ENCODE measurements around the gene LMNTD1.
"Not testable (repeated sequence)": the region's sequence is repeated elsewhere in the genome, so short reads cannot be mapped to it uniquely, and the experiment has no call there.

Gene LMNTD1

DNA sequence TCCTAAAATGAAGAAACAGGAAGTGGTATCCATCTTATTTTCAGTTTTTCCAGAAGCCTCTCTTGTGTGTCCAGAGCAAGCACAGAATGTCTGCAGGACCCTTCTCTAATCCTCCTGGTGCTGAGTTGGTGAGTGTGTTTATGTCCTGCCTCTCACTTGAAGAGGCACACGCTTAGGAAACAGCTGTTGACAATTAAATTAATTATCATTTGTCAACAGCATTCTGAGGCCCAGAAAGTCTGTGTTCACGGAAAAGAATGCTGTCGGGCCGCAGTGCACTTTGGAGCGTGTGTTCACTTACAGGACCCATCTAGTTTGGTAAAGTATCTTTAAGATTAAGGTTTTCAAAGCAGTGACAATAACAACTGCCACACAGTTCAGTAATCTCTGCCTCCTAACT lies 70.5 kb downstream of the LMNTD1 start:
- no peak for DNase-seq

GRCh38 chr12:25480145-25480544 lies 72.9 kb downstream of the LMNTD1 start:
- DNase-seq: no peak

DNA sequence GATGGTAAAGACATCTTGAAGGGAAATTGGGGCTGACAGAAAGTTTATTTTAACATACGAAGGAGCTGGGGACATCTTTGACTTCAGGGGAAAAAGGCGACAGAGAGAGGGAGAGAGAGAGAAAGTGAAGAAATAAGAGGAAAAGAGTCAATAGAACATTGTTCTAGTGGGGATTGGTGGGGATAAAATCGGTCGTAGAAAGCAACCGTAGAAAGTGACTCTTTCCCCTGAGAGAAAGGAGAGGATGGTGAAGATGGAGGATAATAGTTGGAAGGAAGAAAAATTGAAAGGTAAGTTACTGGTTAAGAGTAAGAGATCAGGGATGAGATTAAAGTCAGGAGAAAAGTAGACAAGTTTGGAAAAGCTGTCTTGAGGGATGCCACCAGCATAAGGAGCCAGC lies 75.9 kb downstream of the LMNTD1 start:
- no peak for DNase-seq

GRCh38 chr12:25472453-25472852 lies 80.6 kb downstream of the LMNTD1 start:
- DNase-seq: no peak

GRCh38 chr12:25469861-25470260 lies 83.2 kb downstream of the LMNTD1 start:
- DNase-seq: no peak

GRCh38 chr12:25469368-25469767 lies 83.7 kb downstream of the LMNTD1 start:
- DNase-seq: no peak

- no peak for DNase-seq
These were observed 89.6 kb downstream of the LMNTD1 start for GRCh38 chr12:25463521-25463920.

- DNase-seq: no peak
These were observed 90.1 kb downstream of the LMNTD1 start for GRCh38 chr12:25463005-25463404.

GRCh38 chr12:25459541-25459951 lies 93.5 kb downstream of the LMNTD1 start:
- no peak for DNase-seq

GRCh38 chr12:25458047-25458552 lies 95.0 kb downstream of the LMNTD1 start:
- DNase-seq: no peak

- no peak for DNase-seq
These were observed 96.6 kb downstream of the LMNTD1 start for GRCh38 chr12:25456474-25456873.

DNA sequence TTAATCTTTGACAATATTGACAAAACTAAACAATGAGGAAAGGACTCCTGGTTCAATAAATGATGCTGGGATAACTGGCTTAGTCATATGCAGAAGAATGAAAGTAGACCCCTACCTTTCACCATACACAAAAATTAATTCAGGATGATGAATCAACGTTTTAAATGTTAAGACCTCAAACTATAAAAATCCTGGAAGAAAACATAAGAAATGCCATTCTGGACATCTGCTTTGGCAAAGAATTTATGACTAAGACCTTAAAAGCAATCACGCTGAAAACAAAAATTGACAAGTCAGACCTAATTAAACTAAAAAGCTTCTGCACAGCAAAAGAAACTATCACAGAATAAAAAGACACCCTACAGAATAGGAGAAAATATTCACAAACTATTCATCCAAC lies 97.4 kb downstream of the LMNTD1 start:
- DNase-seq: no peak

- DNase-seq: no peak
These were observed 104.1 kb downstream of the LMNTD1 start for GRCh38 chr12:25449007-25449406.

DNA sequence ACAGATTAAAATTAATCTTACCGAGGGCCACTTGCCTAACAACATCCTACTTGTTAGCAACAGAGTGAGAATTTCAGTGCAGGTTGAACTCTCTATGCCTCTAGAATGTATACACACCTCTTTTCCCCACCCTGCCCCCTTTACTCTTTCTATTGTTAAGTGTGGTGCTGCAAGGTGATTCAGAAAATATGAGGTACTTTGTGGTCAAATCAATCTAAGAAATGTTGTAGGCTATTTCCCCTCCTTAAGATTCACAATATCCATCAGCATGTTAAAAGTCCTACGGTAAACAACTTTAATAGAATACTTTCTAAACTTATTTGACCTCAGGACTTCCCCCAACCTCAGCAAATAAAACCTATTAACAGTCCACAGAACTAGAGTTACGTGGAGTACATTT lies 106.0 kb downstream of the LMNTD1 start:
- DNase-seq: no peak

GRCh38 chr12:25438638-25439037 lies 114.4 kb downstream of the LMNTD1 start:
- DNase-seq: no peak

- no peak for DNase-seq
These were observed 116.7 kb downstream of the LMNTD1 start for GRCh38 chr12:25436206-25437030.

- no peak for DNase-seq
These were observed 117.7 kb downstream of the LMNTD1 start for GRCh38 chr12:25435431-25435830.

DNA sequence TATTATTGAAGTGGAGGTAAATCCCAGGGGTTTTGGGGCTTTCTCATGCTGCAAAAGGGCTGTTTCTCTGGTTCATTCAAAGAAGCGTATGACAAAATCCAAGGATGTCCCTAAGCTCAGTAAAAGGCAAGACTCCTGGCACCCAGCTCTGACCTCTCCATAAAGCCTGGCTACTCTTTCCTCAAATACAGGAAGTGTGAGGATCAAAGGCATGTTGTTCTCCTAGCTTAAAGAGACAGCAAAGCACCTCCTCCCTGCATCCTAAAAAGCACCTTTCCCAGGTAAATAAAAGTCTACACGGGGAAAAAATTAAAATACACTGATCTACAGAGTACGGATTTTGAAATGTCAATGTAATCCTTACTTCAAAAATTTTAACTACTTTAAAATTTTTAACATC lies 118.6 kb downstream of the LMNTD1 start:
- DNase-seq: no peak

DNA sequence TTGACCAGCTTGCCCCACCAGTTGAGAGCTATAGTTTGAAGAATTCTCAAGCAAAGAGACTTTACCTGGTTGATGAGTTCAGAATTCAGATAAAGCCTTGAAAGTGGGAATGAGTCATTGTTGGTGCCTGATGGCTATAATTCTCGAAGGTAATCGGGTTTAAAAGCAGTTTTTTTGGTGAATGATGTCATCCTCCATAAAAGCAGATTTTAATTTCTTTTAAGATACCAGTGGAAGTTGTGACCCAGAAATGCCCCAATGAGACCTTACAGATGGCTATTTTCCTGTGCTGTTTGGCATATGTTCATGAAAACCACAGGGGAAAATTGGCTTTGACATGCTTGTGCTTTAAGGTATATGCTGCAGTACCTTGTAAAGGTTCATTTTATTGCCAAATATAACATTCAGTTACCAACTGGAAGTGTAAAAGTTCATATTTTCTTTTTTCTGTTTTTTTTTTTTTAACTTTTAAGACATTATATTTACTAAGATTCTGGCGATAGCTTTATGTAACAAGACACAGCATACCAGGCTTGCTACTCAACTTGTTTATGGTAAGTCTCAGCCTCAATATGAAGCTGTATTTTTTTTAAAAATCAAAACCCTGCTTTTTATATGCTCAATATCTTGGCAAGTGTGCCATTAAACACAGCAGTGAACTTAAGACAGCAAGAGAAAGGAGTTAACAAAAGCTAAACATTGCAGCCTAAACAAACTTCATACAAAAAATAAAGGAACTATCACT lies 119.3 kb downstream of the LMNTD1 start:
- DNase-seq: no peak

DNA sequence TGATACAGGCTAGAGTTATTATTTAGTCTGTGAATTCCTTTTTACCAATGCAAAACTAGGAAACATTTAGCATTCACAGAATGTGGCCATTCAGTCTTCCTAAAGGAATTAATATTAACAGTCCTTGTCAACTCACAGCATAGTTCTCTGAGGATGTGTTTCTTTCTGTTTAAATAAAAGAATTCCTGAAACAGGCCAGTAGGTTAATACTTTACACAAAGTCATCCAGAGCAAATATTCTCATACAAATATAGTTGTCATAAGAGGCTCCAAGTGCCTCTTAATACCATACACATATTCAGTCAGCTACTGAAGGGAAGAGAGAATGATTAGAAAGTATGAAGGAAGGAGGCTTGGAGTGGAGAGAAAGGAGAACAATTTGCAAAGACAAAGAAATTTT lies 120.1 kb downstream of the LMNTD1 start:
- no peak for DNase-seq

- no peak for DNase-seq
These were observed 125.5 kb downstream of the LMNTD1 start for GRCh38 chr12:25427337-25428249.

DNA sequence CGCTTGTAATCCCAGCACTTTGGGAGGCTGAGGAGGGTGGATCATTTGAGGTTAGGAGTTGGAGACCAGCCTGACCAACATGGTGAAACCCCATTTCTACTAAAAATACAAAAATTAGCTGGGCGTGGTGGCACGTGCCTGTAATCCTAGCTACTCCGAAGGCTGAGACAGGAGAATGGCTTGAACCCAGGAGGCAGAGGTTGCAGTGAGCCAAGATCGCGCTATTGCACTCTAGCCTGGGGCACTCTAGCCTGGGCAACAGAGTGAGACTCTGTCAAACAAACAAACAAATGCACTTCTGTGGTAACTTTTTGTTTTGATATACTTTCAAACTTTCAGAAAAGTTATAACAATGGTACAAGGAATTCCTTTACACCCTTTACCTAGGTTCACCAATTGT lies 126.3 kb downstream of the LMNTD1 start:
- not testable (repeated sequence) for DNase-seq

Measured in NCI-H1417 treated with DMSO at 0.1 percent for 48 hours (cell line).